Mesodermal cell (in vitro differentiated cells): ENCODE results near the gene USF1.
"Not testable (repeated sequence)": the region's sequence is repeated elsewhere in the genome, so short reads cannot be mapped to it uniquely, and the experiment has no call there.

Experiments
- H3K27ac ChIP-seq: 2 replicates; pipeline ENCODE4 v1.7.0; 2013; ENCODE audit warnings: mild to moderate bottlenecking, low read depth, low read length, moderate library complexity; ENCODE audit not compliant: severe bottlenecking
- H3K36me3 ChIP-seq: 2 replicates; pipeline ENCODE4 v1.7.1; 2013; ENCODE audit warnings: mild to moderate bottlenecking, low read length, moderate library complexity; ENCODE audit not compliant: control insufficient read depth, insufficient read depth
- H3K4me1 ChIP-seq: one replicate; pipeline ENCODE4 v1.7.1; 2013; ENCODE audit warnings: mild to moderate bottlenecking, low read length; ENCODE audit not compliant: insufficient read depth, control insufficient read depth, poor library complexity, severe bottlenecking
- H3K4me3 ChIP-seq: 2 replicates; pipeline ENCODE4 v1.7.0; 2013; ENCODE audit warnings: low read length, control low read depth, mild to moderate bottlenecking; ENCODE audit not compliant: insufficient read depth, poor library complexity, severe bottlenecking; ENCODE audit errors: extremely low read depth
- H3K9me3 ChIP-seq: 2 replicates; pipeline ENCODE4 v1.7.1; 2013; ENCODE audit warnings: mild to moderate bottlenecking, low read length, moderate library complexity; ENCODE audit not compliant: control insufficient read depth
- WGBS, 2 experiments: methylation state at CpG; one replicate each; pipeline ENCODE4 v1.1.5; 2013; ENCODE audit warnings: missing lambda C conversion rate in 2 of 2; ENCODE audit not compliant: insufficient coverage in 2 of 2; 5-methylcytosine and 5-hydroxymethylcytosine counted together

The USF1 gene

DNA sequence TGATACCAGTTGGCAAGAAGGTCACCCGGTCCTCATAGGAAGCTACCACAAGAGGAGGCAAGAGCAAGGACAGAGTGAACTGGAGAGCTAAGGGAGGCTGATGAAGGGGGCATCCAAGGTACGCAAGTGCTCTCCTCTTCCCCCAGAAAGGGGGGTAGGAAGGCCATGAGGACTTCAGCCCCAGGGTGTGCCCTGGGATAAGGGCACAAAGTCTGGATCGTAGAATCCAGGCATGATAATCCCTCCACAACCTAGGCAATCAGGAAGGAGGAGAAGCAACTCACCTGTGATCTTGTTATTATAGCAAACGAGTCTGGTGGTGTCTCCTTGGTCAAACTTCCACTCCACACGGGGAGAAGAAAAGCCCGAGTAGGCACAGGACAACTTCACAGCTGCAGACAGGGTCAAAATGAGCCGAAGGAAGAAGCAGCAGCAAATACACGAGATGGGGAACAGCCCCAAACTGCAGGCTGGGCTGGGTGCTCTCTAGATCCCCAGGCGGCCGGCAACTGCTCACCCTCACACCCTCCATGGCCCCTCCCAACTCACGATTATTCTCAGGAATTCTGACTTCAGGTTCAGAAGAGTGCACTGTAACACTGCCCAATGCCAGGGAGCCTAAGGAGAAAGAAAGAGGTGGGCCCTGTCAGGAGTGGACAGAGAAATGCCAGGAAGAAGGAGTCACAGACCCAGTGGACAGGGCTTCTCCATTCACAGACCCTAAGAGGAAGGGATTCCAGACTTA is 44.9 kb downstream of the USF1 start:
- 93 to 96% methylated on average over 6 to 8 of the region's 11 CpGs for WGBS, 2 experiments
- H3K4me1 ChIP-seq, result peaks cover 22% of the 10 kb centered on the region
- H3K36me3 ChIP-seq, result peaks cover 36% of the 10 kb centered on the region
- no peaks in the 10 kb centered on the region for H3K9me3 ChIP-seq
- H3K4me3 ChIP-seq, result no peak overlapping the region
- no peak overlapping the region for H3K27ac ChIP-seq

DNA sequence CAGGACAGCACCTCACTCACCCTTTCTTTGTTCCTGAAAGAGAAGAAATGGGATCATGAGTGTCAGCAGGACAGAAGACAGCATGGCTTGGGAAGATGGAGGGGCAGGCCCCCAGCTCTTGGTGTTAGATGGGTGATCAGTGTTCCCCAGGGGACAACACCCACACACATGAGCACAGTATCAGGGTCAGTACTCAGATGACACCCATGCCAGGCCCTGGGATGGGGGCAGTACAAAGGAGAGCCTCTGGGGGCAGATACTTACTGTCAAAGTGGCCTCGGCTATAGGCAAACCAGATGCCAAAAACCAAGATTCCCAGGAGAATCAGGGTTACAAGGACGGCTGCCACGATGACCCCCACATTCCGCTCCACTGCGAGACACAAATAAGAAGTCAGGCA is 46.4 kb downstream of the USF1 start:
- H3K36me3 ChIP-seq, result peaks cover 40% of the 10 kb centered on the region
- H3K9me3 ChIP-seq, result no peaks in the 10 kb centered on the region
- H3K4me3 ChIP-seq, result no peak overlapping the region
- 91 to 96% methylated on average over 5 of the region's 5 CpGs for WGBS, 2 experiments
- H3K27ac ChIP-seq, result no peak overlapping the region
- H3K4me1 ChIP-seq, result peaks cover 24% of the 10 kb centered on the region

DNA sequence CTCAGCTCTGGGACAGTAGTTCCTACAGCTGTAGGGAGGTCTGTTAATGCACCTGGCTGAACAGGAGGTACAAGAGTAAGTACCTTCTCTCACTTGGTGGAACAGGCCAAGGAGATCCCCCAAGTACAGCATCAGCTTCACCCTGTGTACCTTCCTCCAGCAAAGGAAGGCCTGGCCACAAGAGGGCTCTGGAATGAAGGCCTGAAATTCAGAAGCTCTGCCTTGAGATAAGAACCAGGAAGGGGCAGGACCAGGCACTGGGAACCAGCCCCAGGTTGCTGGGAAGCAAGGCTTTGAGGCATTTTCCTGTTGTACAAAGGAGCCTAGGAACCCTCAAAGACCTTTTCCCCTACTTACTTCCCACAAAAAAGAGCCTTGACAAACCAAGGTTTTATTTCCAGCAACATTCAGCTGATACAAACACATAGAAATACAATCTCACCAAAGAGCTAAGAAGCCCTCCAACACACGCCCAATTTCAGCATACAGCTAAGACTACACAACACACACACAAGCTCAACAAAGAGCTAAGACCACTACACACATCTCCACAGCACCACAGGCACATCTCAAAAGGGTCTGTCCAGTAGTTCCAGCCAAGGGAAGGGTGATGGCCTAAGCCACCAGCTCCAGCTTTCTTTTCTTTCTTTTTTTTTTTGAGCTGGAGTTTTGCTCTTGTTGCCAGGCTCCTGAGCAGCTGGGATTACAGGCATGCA is 48.3 kb downstream of the USF1 start:
- peaks cover 24% of the 10 kb centered on the region for H3K4me1 ChIP-seq
- H3K27ac ChIP-seq, result peak overlapping the region; percentile 61
- no peak overlapping the region for H3K4me3 ChIP-seq
- H3K9me3 ChIP-seq, result no peaks in the 10 kb centered on the region
- H3K36me3 ChIP-seq, result peaks cover 40% of the 10 kb centered on the region
- 89 to 100% methylated on average over 1 of the region's 1 CpG for WGBS, 2 experiments

DNA sequence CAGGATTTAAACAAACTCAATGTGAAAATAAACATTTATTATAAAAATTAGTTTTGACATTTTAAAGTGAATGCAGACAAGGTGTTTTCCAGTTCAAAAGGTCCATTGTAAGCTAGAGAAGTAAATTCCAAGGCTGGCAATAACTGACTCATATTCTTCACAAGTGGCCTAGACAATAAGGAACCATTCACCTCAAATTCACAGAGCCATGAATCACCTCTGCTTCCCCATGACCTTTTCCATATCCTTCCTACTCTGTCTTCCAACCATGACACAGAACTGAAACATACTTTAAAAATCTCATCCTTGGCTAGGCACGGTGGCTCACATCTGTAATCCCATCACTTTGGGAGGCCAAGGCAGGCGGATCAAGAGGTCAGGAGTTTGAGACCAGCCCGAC is 49.6 kb downstream of the USF1 start:
- 86 to 93% methylated on average over 1 to 3 of the region's 3 CpGs for WGBS, 2 experiments
- H3K4me1 ChIP-seq, result peaks cover 24% of the 10 kb centered on the region
- no peak overlapping the region for H3K4me3 ChIP-seq
- H3K36me3 ChIP-seq, result peaks cover 36% of the 10 kb centered on the region
- no peaks in the 10 kb centered on the region for H3K9me3 ChIP-seq
- H3K27ac ChIP-seq, result no peak overlapping the region

DNA sequence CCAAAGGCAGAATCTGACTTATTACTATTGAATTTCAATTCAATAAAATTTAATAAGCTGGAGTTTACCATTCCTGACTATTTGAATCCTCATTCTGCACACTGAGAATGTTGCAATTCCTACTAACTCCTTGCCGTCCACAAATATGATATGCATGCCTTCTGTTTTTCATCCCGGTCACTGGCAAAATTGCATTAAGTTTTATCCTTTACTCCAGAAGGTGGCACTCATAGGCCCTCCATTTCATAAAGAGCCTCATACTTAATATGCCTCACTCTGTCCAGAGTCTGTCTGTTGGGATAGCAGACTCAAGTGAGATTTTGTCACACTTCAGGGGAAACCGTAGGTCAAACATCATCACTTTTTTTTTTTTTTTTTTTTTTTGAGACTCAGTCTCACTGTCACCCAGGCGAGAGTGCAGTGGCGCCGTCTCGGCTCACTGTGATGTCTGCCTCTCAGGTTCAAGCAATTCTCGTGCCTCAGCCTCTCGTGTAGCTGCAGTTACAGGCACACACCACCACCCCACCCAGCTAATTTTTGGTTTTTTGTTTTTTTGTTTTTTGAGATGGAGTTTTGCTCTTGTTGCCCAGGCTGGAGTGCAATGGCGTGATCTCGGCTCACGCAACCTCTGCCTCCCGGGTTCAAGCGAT is 52.1 kb downstream of the USF1 start:
- Histone ChIP-seq H3K36me3 (peaks cover 11% of the 10 kb centered on the region), H3K4me3 (no peak overlapping the region), H3K4me1 (peaks cover 24% of the 10 kb centered on the region), H3K9me3 (no peaks in the 10 kb centered on the region), H3K27ac (no peak overlapping the region)
- 91 to 94% methylated on average over 4 to 13 of the region's 14 CpGs for WGBS, 2 experiments

DNA sequence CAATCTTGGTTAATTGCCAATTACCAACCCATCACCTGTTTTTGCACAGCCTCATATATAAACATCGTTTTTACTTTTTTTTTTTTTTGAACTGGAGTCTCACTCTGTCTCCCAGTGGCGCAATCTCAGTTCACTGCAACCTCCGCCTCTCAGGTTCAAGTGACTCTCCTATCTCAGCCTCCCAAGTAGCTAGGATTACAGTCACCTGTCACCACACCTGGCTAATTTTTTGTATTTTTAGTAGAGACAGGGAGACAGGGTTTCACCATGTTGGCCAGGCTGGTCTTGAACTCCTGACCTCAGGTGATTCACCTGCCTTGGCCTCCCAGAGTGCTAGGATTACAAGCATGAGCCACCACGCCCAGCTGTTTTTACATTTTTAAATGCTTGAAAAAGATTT is 53.7 kb downstream of the USF1 start:
- not testable (repeated sequence) for H3K27ac ChIP-seq, H3K4me1 ChIP-seq, H3K4me3 ChIP-seq, H3K9me3 ChIP-seq, H3K36me3 ChIP-seq
- WGBS, 2 experiments, result 100% methylated on average over 1 to 3 of the region's 4 CpGs
